Suppressor macrophage treated with lipopolysaccharide for 1 hour (primary cell): ENCODE results near the gene PTPRF.
A peak's percentile ranks its signal among the peaks of the same experiment; 100 is the strongest.
"Not testable (repeated sequence)": the region's sequence is repeated elsewhere in the genome, so short reads cannot be mapped to it uniquely, and the experiment has no call there.

Source experiments
- DNase-seq, 3 donors: peaks; one replicate each; pipeline ENCODE4 v3.0.0-alpha.2; 2020 to 2022

PTPRF gene

GRCh38 chr1:43538143-43538487 is 7.4 kb downstream of the PTPRF start:
- DNase-seq = no peak

- DNase-seq = no peak
Measured at GRCh38 chr1:43538969-43539368, 8.3 kb downstream of the PTPRF start.

- no peak for DNase-seq
Measured at GRCh38 chr1:43539726-43540434, 9.2 kb downstream of the PTPRF start.

DNA sequence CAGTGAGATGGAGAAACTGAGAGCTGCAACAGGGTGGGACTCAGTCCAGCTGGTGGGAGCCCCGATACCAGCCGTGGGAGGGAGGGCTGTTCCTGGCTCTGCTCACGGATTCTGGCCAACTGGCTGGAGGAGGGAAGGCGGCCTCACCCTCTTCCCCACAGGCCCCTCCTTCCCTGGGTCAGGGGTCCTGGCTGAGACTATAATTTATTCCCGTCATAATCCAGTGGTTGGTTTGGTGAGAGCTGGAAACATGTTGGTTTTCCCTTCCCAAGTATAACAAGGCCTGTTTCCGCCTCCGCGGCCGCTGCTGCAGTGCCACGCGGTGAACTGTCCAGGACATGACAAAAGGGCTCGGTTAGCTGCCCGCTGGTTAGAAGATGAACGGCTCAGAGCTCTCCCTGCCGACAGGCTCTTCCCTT is 10.0 kb downstream of the PTPRF start:
- no peak for DNase-seq

DNA sequence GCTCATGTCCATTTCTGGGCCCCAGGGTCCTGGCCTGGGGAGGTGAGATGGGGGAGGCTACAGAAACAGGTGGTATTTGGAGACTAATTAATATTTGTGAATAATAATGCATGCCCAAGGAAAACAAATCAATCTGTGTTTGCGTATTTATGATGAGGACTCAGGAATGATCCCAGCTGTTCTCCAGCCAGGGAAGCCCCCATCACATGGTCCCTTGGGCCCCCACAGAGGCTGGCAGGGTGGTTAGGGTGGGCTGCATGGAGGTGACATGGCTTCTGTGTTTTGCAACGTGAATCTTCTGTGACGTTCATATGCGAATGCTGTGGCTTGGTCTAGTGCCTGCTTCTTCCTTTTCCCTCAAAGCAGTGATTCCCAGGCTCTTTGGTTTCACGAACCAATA is 10.5 kb downstream of the PTPRF start:
- DNase-seq = no peak

GRCh38 chr1:43541721-43542401 is 11.2 kb downstream of the PTPRF start:
- DNase-seq = no peak

DNA sequence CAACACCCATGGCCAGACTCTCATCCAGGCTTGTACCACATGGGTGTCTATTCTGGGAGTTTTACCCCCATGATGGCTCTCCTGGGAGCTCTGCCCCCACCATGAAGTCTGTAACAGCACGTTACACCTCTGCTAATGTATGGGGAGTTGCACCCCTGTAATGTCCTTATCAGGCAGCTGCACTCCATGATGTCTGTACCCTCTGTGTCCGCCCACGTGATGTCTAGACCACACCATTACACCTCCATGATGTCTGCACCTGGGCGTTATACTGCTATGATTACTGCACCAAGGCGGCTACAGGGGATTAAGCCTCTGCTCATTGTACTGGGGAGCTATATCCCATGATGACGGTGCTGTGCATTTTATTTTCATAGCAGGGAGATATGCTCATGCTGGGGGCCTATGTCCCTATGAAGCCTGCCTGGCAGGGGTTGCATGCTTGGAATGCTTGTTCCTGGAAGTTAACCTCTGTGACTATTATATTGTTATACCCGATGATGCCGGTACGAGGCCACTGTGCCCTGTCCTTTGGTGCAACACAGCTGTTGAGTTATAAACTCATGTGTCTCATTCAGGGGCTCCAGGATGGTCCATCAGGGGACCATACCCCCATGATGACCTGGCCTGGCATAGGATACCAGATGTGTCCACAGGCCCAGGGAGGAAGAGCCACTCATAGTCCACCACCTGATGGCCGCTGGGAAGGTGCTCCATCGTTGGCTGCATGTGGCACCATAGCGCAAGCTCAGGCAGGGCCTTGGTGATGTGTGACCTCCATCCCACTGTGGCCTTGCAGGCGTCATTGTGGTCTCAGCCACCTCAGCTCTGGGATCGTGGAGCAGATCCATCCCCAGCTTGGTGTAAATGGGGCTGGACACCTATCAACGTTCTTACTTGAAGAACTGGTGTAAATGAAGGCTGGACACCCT is 12.1 kb downstream of the PTPRF start:
- DNase-seq = no peak

DNA sequence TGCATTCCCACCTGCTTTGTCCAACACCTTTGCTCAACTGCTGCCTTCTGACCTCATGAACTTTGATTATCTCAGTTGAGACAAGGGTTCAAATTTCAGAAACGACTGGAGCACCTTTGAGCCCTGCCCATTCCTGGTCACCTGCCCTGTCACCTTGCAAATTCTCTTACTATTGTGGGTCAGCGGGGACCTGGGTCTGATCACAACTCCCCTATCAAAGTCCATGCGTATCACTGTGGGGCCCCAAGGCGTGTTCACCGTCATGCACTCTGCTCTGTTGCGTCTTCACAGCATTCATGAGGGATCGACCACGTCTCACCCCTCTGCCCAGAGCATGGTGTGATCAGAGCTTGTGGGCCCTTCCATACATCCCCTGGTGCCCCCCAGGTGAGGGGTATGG is 12.9 kb downstream of the PTPRF start:
- DNase-seq = no peak

DNA sequence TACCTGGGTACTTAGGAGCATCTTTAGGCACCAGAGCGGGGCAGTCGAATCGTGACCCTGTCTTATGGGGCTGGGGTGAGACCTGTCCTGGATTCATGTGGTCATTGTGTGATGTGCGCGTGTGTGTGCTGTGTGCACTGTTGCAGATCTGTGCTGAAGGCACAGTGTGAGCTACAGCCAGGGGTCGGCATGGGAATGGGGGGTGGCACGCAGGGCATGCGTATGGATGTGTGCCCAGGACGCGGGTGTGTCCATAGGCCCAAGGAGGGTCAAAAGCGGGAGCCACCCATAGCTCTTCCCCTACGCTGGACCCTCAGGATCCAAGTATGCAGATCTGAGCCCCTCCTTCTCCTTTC is 14.6 kb downstream of the PTPRF start:
- no peak for DNase-seq

DNA sequence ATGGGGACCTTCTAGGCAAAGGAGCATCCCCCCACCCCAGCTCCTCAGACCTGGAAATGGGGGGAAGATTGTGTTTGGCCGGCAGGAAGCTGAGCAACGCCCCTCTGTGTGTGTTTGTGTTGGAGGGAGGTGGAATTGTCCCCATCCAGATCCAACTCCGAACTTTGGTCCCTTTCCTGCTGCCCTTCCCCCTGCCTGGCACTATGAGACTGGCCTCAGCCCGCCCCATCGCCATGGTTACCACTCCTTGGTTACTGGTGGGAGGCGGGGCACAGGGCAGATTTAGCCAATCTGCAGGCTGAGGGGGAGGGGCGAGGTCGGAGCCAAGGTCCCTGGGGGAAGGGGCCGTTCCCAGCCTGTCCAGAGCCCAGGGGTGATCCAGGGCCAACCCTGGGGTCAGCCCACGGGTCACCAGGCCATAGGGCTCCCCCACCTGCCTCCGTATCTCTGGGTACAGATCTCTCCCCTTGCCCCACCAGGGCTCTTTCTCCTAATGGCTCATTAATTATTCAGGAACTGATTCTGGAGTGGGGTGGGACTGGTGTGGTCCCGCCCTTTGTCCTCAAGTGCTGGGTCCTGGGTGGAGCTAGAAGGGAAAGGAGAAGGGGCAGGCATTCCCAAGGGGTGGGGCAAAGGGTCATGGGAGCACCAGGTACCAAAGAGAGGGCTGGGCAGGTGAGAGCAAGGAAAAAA is 15.2 kb downstream of the PTPRF start:
- peak in 2 of 3 donors; percentile 24 for DNase-seq

DNA sequence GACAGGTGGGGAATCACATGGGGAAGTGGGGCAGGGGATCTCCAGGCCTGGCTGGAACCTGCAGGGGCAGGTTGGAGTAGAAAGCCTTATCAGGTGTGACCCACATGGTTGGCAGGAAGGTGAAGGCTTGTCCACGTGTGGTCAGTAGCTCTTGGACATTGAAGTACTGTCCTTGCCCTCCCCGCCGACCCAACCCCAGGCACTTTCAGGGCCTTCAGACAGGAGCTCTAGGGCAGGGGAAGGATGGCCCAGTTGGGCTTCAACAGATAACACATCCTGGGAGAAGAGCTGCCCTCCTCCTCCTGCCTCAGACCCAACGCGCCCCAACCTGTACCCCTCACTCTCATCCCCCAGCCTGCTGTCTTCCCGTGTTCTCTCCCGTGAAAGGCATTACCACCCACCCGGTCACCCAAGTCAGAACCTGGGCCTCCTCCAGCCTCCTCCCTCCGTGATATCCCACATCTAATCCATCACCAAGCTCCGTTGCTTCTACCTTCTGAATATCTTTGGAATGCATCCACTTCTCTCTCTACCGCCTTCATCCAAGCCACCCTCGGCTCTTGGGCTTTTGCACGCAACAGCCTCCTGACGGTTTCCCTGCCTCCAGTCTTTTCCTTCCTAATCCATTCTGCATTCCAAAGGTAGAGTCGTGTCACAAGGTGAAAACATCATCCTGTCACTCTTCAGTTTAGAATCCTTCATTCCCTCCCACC is 15.9 kb downstream of the PTPRF start:
- no peak for DNase-seq

DNA sequence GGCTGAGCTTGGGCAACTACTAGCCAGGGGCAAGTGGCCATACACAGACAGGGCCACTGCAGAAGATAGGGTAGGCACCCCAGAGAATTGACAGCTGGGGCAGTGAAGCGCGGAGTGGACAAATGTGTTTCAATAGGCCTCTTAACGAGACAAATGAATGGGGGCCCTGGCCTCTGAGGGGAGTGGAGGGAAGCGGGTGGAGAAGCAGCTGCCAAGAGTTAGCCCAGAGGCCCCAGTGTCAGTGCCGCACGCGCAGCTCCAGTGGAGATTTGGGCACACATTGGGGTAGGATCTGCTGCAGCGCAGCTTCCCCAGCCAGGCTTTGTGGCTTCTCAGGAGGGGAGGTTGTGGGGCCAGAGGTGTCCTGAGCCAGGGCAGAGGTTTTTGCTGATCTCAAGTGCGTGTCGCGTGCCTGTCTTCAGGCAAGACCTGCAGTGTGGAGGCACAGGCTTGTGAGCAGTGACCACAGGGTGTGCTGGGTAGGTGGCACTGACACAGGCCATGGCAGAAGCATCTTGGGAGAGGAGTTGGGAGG is 16.9 kb downstream of the PTPRF start:
- DNase-seq = no peak

- no peak for DNase-seq
Measured at GRCh38 chr1:43548285-43549271, 17.9 kb downstream of the PTPRF start.

DNA sequence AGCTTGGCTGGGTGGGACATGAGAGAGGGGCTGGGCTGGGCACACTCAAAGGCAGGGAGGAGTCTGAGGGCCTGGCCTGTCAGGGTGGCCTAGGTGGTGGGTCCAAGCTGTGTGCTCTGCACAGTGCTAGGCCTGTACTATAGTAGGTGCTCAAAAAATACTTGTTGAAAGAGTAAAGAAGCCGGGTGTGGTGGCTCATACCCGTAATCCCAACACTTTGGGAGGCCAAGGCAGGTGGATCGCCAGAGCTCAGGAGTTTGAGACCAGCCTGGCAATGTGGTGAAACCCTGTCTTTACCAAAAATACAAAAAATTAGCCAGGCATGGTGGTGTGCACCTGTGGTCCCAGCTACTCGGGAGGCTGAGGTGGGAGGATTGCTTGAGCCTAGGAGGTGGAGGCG is 18.7 kb downstream of the PTPRF start:
- DNase-seq = not testable (repeated sequence)

- DNase-seq = peak in 1 of 3 donors; percentile 44
Measured at GRCh38 chr1:43549921-43550597, 19.4 kb downstream of the PTPRF start.

- DNase-seq = peak; percentile 20 to 54 (median 35)
Measured at GRCh38 chr1:43550598-43551246, 20.0 kb downstream of the PTPRF start.

DNA sequence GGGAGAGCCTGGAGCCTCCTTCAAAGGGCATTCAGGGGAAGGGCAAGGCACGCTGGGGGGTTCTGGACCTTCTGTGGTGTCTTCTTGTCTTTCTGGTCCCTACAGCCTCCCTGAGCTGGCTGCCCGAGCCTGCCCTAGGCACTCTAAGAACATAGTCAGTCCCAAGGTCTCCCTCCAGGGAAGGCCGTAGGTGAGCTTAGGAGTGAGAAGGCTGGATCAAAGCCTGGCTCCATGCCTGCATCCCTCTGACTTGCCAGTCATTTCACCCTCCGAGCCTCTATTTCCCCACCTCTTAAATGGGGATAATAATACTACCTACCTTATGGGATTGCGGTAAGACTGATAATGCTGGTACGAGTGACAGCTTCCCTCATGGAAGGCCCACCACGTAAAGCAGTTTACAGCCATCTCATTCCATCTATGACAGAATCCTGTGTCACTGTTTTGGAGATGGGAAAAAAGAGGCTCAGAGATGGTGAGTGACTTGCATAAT is 20.8 kb downstream of the PTPRF start:
- no peak for DNase-seq

- no peak for DNase-seq
Measured at GRCh38 chr1:43552059-43552742, 21.5 kb downstream of the PTPRF start.

DNA sequence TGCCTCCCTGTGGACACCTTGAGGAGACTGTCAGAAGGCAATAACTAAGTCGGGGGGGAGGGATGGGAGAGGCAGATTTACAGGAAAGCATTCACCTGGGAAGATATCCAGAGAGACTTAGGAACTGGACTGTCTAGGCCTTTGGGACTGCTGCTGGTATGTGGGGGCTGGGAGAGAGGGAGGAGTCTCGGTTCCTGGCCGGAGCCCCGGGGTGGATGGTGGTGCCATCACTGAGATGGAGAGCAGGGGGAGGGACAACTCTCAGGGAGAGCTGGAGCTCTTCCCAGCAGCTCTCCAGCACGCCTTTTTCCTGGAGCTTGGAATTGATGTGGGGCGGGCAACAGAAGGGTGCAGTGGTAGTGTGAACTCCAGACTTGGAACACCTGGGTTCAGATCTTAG is 22.1 kb downstream of the PTPRF start:
- DNase-seq = no peak
